Raji (cell line): ENCODE measurements around the gene TAS1R3.

Experiments used
- POLR2A ChIP-seq: IDR thresholded peaks from 2 replicates; pipeline ENCODE4 v1.6.1; 2011; ENCODE audit warnings: low read depth, low read length, control low read depth; ENCODE audit not compliant: insufficient read depth

TAS1R3 gene

GRCh38 chr1:1302951-1303509, 28.1 kb upstream of the TAS1R3 start:
- TF ChIP-seq POLR2A: no peak

DNA sequence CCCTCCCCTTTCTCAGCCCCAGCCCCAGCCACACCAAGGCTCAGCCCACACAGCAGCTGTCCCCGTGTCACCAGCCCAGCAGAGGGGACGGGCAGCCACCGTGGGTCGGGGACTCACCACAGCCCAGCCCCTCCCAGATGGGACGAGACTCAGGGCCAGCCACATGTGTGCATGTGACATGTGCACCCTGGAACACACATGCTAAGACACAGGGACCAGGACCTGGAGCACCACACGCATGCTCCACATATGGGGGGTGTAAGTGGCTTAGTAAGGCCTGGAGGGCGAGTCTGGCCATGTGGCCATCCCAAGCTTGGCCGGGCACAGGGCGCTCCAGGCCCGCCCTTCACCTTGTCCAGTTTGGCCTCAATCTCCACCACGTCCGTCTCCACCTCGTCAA, 27.3 kb upstream of the TAS1R3 start:
- TF ChIP-seq POLR2A: no peak

DNA sequence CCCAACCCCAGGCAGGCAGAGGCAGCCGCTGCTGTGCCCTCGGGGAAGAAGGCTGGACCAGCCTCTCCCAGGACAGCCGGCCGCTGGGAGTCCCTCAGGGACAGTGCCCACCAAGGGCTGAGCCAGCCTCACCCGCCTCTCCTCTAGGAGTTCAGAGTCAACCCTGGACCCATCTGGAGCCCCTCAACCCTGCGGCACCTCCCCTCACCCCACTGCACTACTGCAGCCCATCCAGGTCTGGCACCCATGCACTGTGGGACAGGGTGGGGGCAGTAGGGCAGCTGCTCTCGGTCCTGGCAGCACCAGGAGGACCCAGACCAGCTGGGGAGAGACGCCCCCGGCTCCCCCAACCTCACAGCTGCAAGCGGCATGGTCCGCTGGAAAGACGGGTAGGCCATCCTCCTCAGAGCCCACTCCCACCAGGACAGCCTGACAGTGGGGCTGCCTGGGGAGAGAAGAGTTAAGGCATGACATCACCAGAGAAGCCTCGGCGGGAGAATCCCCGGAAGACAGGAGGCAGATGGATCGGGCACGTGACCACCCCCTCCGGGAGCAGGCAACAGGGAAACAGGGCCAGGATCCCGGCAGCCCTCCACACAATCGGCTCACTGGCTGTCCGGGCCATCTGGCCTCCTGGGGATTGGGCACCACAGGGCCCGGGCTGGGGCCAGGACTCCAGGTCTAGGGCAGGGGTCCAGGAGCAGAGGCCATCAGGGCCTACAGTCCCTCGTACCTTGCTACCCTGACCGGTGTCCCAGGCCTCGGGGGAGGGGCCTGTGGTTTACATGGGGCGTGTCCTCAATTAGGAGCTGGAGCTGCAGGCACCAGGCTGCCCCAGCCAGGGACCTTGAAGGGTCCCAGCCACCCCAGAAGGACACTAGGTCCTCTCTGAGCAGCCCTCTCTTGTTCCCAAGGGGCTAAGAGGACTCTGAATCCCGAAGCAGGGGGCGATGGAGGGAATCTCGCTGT, 26.5 kb upstream of the TAS1R3 start:
- no peak for TF ChIP-seq POLR2A

- peak; percentile 36; the same call in 1 of the 2 replicates for TF ChIP-seq POLR2A
Observed at GRCh38 chr1:1305300-1306069, 25.6 kb upstream of the TAS1R3 start.

DNA sequence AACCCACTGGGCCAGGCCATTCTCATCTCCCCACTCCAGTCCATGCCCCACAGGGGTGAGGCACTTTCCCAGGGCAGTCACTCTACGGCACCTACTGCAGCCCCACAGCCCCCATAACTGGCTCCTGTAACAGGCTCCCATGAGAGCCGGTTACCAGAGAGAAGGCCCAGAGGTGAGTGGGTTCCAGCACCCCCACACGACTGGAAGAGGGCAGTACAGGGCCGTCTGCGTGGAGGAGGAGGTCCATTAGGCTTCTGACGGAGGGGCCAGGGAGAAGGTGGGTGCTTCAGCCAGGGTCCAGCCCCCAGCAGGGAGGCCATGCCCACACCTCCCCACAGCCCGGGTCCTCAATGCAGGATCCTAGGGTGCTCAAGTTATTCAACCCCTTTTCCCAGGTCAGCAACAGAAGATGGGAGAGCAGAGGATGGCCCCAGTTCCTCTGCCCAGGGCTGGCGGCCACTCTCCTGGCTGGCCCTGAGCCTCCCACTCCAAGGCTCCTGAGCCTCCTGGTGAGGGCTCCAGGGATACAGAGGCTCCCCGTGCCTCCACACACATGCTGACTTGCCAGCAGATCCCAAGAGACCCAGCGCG, 24.9 kb upstream of the TAS1R3 start:
- TF ChIP-seq POLR2A: no peak

DNA sequence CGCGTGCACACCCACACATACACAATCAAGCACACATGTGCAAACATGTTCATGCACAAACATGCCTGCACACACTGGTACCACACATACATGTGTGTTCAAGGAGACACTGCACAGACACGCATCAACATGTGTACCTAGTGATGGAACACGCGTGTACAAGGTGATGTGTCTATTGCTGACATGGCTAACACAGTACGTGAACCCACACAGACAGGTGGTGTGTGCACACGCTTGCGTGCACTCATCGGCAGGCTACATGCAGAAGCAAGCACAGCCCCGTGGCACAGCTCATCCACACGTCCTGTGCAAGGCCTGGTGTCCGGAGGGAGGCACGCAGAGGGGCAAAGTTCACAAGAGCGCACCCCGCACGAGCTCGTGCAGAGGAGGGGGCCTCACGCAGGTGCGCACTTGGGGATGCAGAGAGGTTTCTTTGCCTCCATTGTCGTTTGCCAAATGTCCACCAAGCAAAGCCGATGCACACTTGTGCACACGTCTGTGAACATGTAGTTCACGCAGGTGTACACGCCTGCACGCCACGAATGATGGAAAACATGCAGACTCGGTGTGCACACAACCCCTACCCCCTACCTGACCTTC, 24.3 kb upstream of the TAS1R3 start:
- no peak for TF ChIP-seq POLR2A

- TF ChIP-seq POLR2A: peak; percentile 61
Observed at GRCh38 chr1:1307261-1307922, 23.7 kb upstream of the TAS1R3 start.

DNA sequence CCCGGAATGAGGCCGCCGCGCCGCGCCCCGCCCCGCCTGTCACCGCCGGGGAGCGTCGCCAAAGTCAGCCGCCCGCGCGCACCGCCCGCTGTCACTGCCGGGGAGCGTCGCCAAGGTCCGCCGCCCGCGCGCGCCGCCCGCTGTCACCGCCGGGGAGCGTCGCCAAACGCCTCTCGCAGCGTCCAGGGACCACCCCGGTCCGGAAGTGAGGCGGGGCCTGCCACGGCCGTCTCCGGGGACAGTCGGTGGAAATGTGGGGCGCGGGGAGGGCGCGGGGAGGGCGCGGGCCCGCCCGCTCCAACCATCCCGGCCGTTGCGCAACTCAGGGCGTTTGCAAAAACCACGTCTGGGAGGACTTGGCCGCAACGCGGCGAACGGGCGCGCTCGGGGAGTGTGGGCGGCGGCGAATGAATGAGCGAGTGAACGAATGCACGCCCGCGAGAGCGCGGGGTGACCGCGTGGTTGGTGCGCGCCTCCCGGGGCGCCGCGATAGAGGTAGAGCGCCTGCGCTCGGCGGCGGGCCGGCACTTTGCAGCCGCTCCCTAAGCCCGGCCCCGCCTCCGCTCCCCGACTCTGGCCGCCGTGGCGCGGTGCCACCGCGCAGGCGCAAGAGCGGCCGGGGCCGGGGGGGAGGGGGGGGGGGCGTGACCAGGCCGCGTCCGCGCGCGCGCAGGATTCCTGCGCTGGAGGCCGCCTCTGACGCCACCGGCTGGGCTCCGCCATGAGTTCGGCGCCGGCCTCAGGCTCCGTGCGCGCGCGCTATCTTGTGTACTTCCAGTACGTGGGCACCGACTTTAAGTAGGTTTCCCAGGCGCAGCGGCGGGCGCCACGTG, 22.9 kb upstream of the TAS1R3 start, which contains the start of the genes ACAP3 and PUSL1:
Gene ACAP3 (minus strand): TSS at position 8 of the 833 bp plus-strand sequence. CDS start 115 bp downstream, outside the sequence.
Gene PUSL1 (plus strand): TSS at position 675 of the 833 bp plus-strand sequence. CDS start 47 bp downstream, at position 722.
- TF ChIP-seq POLR2A: peak; percentile 79

- no peak for TF ChIP-seq POLR2A
Observed at GRCh38 chr1:1308756-1309250, 22.3 kb upstream of the TAS1R3 start.

GRCh38 chr1:1309251-1310108, 21.6 kb upstream of the TAS1R3 start:
- peak; percentile 32 for TF ChIP-seq POLR2A

GRCh38 chr1:1310109-1310385, 21.0 kb upstream of the TAS1R3 start:
- TF ChIP-seq POLR2A: no peak

GRCh38 chr1:1310476-1311053, 20.5 kb upstream of the TAS1R3 start:
- no peak for TF ChIP-seq POLR2A
